GM19438 (cell line): ENCODE data around the gene ALDH1A1.
"Not testable (repeated sequence)": the region's sequence is repeated elsewhere in the genome, so short reads cannot be mapped to it uniquely, and the experiment has no call there.

ENCODE experiments used
- ATAC-seq: cut with Tn5 transposase; IDR thresholded peaks from one replicate; pipeline ENCODE4 v1.9.1; 2021; ENCODE audit warnings: low read depth; ENCODE audit not compliant: unreplicated experiment

ALDH1A1 gene

DNA sequence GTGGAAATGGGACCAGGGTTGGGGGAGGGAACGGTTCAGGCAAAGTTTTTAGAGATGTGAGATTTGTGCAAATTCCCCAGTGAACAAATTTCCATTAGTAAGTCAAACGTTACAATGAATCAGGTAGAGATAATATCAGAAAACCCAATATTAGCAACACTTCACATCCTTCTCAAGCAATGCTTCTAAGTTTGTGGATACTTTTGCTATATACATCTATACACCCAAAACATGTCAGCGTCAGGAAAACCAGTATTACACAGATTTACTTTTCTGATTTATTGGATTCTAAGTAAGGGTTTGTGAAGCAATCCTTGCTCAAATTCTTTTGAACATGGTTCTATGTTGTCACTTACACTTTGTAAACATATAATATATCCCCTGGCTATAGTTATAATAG is 6.5 kb downstream of the ALDH1A1 start:
- ATAC-seq = no peak

DNA sequence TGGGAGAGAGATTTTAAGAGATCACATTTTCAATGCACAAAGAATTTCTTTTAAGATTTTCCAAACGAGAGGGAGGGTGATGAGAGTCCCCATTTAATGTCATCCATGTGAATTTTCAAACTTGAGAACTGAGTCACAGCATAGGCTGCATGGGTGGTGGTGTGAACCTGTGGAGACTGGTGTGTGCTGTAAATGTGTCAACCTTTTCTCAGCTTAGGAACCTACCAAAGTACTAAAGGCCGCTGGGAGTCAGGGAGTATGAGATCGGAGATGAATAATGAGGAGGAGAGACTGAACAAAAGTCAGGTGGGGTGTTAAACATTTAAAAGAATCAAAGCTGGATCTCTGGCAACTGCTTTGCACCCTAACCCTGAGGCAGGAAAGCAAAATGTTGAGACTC is 7.5 kb downstream of the ALDH1A1 start:
- ATAC-seq = no peak

DNA sequence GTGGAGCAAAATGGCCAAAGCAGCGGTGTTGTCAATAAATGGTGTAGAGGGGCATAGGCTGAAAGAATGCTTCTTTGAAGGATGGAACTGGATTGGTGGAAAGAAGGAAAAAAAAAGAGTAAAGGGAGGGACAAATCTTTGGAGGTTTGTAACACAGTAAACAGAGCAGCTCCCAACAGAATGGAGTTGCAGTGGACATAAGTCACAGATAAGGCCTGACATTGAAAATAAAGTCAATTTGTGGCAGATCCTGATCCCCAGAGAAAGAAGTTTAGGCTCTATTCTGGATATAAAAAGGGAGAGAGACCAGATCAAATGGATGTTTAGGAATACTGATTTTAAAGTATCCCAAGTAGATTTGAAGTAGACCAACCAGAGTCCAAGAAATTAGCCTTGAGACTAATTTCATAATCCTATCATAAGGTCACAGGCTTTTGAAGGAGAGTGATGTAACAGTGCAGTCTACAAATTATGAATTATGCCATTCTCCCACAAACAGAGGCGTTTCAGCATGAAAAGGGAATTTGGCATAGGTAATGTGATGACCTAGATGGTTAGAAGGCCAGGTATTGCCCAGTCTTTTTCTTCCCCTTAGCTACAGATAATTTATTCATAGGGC is 8.9 kb downstream of the ALDH1A1 start:
- ATAC-seq = no peak

DNA sequence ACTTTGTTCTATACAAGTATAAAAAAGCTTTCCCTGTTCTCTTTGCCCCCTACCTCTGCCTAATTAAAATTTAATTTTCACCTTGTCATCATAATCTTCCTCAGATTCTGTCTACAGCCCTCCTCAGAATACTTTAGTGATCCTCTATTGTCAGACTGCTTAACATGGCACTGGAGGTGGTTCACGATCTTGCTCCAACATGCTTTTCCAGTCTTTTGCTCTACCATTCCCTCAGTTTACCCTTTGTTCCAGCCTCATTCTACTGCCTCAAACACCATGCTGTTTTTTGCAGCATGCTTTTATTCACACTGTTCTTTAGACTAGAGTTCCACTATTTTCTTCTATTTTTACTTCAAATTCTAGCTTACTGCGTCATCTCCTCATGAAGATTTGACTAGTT is 10.4 kb downstream of the ALDH1A1 start:
- no peak for ATAC-seq

DNA sequence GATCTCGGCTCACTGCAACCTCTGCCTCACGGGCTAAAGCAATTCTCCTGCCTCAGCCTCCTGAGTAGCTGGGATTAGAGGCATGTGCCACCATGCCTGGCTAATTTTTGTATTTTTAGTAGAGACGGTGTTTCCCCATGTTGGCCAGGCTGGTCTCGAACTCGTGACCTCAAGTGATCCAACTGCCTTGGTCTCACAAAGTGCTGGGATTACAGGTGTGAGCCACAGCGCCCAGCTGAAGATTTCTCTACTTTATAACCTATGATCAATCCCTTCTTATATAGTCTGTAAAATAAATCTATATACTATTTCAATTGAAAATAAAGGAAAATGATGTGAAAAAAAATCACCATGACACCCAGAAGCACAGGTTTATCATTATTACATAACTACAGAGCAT is 13.3 kb downstream of the ALDH1A1 start:
- not testable (repeated sequence) for ATAC-seq

DNA sequence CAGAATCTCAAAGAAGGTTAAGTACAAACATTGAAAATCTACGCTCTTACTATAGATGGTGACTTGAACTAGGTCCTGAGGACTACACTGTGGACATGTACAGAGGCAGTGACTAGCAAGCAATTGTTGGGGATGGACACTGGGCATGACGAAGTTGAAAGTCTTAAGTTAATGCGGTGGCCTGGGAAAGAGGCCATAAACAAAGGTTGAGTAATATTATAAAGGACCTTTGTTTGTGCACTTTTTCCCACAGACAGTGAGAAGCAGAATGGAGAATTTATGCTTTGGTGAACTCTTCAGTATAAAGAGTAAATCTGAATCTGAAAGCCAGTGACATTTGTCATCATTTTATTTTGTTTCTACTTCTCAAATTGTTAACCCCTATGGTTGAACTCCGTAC is 15.3 kb downstream of the ALDH1A1 start:
- no peak for ATAC-seq

DNA sequence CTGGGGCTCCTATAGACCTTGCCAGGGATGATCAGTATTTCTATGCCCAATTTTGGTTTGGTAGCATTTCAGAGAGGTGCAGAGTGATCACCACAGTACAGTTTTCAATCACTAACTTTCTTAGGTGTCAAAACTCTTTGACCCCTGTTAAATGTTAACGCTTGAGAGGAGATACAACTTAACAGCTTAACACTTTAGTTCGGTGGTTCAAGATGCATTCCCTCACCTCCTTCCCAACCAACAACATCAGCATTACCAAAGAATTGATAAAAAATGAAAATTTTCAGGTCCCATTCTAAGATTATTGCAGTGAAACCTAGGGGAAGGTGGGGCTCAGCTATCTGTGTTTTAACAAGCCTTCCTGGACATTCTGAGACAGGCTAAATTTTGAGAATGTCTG is 16.2 kb downstream of the ALDH1A1 start:
- ATAC-seq = no peak

DNA sequence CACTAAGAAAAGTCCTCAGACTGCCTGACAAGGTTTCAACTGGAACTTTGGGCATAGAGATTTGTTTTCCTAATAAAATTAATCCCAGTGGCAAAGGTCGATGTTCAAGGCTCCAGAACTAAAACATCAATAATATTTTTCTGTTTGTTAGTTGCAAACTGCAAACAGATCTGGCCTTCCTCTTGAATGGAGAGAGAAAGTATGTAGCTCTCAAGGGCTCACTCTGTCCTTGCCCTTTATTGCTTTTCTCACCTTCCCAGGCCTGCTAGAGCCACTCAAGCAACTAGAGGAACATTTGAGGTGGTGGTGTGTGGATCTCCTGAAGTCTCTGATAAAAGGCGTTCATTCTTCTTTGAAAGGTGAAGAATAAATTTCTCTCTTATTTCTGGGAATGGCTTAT is 16.6 kb downstream of the ALDH1A1 start:
- no peak for ATAC-seq

DNA sequence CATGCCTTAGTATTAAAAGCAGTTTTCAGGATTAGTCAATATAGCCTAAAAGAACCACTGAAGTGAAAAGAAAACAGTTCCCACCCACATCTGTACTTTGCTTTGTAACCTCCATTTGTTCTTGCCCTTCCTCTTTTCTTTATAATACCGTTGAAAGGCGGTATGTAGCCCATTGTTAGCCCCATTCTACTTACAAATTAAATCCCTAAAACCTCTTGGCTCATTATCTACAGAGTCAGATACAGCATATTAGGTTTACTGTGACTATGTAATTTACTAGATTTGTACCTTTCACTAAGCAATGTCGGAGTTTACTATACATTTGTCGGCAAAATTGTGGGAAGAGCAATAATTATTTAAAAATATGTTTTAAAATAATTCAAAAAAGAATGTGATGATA is 17.3 kb downstream of the ALDH1A1 start:
- no peak for ATAC-seq

DNA sequence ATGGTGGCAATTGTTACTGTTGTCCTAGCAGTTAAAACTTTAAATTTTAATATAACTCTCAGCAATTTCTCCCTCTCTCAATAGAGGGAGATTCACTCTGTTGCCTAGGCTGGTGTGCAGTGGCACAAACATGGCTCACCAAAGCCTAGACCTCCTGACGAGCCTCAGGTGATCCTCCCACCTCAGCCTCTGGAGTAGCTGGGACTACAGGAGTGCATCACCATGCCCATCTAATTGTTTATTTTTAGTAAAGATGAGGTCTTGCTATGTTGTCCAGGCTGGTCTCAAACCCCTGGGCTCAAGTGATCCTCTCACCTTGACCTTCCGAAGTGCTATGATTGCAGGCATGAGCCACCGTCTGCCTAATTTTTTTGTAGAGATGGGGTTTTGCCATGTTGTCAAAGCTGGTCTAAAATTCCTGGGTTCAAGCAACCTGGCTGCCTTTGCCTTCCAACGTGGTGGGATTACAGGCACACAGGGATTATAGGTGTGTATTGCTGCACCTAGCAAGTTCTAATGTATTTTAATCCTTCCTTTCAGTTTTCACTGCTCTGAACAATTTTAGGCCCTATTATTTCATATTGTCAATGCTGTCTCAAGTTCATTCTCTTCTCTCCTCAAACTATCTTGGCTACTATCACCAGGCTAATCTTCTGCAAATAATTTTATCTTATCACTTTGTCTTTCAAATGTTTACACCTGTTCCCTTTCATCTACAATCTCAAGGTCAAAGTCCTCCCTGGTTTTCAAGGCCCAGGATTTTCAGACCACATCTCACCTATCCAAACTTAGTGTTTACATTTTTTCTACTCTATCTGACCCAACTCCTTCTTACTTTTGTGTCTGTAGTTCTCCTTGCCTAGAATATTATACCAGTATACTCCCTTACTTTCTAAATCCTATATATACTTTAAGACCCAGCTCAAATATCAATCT is 18.9 kb downstream of the ALDH1A1 start:
- ATAC-seq = no peak

DNA sequence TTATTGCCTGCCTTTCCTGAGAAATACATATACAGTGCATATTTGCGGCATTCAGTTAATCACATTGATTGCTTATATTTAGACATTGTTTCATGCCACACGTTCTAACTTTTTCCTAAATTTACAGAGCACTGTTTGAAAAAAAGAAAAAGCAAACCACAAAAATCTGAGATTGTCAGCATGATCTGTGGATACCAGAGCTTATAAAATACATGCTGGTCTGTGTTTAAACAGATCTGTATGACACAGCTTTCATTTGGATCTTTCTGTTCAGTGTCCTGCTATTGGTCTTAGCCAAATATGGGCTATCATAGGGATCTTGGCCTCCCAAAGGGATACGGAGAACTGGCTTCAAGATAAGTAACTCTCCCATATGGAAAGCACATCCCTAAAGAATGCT is 20.2 kb downstream of the ALDH1A1 start:
- no peak for ATAC-seq

DNA sequence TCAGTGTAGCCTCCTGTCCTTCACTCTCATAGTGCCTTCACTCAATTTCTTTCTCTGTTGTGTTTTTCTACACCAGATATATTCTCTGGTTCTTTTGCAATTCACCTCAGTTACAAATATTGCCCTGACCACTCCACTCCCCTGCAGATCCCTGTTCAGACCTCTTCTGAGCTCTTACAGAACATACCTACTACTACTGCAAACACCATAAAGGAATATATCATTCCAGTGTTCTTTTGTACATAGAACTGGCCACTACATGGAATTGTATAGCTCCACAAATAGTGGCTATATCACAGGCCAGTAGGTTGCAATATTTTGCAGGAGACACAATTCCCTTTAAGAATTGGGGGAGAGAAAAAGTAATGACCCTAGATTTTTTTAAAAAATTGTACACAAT is 21.0 kb downstream of the ALDH1A1 start:
- no peak for ATAC-seq

DNA sequence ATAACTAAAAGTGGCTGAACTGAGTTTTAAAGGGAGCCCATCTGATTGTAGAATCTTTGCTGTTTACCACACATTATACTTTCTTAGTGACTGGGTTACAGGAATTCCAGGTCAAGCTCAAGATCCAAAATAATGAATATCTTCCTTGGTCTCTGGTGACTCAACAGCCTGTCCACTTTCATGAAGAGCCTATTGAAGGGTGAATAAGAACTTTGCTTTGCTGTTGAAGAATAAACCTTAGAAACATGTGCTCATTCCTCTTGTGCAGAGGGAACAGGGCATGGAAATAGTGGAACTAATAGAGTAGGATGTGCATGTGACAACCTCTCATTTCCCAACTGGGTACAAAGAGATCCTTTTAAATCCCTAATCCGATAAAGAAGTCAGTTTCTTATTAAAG is 21.4 kb downstream of the ALDH1A1 start:
- no peak for ATAC-seq

DNA sequence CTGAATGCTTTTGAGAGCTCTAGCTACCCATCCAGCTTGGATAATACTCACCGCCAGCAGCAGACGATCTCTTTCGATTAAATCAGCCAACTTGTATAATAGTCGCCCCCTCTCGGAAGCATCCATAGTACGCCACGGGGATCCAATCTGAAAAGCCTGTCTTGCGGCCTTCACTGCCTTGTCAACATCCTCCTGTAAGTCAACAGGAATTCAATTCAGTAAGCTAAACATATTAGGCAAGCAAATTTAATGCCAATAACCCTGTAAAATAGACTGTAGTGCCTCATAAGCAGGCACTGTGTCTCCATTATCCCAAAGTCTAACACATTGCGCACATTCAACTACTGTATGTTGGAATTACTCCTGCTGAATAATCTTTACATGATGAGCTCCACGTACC is 22.0 kb downstream of the ALDH1A1 start:
- ATAC-seq = no peak

DNA sequence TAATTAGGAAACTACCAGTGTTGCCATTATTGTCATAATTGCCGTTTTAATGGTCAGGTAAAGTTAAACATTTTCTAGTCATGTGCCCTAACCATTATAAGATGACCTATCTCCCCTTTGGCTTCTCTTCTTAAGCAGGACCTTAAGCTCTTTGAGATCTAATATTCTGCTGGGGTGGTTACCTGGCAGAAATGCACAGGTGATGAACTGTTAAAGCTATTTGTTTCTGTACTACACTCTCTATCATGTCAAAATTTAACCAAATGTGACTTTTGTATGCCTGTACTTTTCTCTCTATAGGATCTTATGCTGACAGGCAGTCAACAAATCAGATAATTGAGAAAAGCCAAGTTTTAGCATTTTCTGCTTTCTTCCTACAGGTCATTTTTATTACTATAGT is 23.3 kb downstream of the ALDH1A1 start:
- no peak for ATAC-seq

DNA sequence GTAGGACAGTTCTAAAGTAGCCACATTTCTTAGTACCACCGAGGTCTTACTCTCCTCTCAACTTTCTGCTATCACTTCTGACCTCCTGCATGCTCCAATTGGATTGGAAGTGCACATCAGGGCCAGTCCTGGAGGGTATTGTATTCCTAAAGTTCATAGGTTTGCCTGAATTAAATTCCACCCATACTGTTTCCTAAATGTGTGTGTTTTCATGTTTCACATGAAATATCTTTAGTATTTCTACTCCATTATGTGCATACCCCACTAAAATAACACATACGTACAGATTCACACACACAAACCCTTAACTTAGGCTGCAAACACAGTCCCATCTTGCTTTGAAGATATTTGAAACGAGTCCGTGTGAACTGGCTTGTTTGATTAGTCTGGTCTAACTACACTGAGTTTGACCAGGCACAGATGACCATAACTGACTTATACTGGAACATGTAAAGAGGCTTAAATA is 24.8 kb downstream of the ALDH1A1 start:
- no peak for ATAC-seq

DNA sequence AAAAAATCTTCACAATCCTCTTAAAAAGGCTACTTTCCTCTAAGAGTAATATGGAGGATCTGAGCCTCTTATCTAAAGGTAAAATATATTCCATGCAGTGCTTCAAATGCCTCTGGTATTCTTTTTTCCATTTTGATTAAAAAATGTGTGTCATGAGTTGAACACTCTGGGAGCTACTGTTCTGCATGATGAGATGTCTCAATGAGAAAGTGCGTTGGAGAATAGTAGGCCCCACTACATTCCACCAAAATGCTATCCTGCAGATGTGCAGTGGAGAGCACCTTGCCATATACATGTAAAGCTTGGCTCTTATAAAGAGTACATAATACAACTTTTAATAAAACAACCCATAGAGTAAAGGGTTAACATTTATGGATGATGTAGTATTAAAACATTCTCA is 26.3 kb downstream of the ALDH1A1 start:
- no peak for ATAC-seq

DNA sequence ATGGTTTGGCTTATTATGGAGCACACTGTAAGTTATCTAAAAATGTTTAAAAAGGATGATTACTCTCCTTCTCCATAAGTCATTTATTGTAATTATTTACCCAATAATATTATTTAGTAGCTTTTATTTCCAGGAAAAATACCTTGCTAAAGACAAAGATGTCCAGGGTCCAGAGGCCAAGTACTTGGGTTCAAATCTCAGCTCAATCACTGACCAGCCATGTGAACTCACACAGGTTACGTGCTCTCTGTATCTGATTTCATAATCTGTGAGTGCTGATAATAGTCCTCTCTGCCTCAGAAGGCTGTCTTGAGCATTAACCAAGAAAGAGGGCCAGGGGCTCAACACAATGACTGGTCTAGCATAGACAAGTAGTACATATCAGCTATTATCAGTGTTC is 27.0 kb downstream of the ALDH1A1 start:
- ATAC-seq = no peak

DNA sequence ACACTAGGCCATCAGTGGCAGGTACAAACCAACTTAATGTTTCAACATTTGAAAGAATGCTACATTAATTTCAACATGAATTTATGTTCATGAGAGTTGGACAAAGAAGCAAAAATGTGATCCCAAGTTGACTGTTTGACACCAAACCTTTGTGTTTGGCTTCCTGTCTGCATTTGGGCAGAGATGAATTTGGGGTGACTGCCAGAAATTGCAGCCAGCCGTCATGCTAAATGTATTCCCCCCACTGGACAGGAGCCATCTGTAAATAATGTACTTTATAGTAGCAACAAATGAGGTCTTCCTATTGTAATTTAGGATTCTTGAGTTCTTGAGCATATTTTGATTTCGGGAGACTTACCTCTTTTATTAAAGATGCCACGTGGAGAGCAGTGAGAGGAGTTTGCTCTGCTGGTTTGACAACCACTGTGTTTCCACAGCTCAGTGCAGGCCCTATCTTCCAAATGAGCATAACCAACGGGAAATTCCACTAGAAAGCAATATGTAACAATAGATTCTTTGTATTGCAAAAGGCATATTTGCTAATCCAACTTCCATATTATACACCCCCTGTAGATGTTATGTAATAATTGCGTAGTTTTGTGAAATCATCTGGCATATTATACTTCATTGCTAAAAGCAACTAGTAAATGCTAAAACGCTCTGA is 27.6 kb downstream of the ALDH1A1 start:
- ATAC-seq = no peak

DNA sequence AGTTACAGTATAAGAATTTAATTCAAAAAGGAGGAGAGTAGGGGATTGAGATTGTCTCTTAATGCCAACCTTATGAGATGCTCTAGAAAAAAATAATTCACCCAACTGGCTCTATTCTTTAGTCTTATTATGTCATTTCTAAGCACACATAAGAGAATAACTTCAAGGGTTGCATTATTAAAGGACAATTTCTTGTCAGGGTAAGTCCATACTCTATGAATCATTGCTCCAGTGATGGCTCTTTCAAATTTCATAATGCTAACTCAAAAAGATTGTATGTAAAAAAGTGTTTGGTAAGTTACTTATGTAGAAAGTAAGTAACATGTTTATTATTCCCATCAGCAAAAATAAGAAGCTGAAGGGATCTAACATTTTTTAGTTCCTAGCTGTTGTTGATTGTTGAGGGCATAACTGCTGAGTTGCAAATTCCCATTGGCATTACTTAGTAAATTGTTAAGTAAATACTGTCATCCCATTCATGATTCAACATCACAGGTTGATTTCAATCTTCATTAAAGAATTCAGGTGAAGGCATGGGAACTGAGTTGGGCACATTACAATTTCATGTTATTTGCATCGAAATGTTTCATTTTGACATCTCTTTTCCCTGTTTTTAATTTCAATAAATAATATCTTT is 28.6 kb downstream of the ALDH1A1 start:
- no peak for ATAC-seq

DNA sequence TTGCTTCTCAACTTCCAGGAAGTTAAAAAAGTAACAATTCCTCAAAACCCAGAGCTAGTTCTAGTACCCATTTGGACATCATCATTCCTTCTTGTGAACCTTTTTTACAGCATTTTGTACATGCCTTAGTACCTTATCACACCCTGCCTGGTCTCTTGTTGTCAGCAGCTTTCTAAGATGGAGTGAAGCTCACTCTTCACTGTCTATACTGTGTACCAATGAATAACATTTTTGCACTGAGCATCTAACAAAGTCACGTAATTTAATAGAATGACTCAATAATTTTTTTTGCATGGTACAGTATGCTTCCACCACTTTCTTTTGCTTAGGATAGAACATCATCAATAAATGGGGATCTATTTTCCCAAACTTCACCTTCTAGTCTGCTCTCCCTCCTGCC is 29.8 kb downstream of the ALDH1A1 start:
- ATAC-seq = no peak
